NCI-H460 (cell line): Measurements from ENCODE around the gene AP4B1. TPM values are rescaled to one million over a fixed set of nuclear protein-coding genes. Genes with fewer than 3 reads are reported as not detected.

Source experiments
- DNase-seq: peaks from one replicate; pipeline ENCODE4 v3.0.0-alpha.2; 2016; ENCODE audit warnings: low read depth; ENCODE audit errors: extremely low read depth
- total RNA-seq: library from RNA; depleted of rRNA; stranded (reverse); fragments of >200 nt; shearing (Covaris generic); gene quantifications from 2 replicates; pipeline ENCODE4 v1.2.3, GENCODE V29; 2014

Gene AP4B1
- total RNA-seq, 1 experiment from 2014 or later, result 9.4 TPM

GRCh38 chr1:113898241-113898814 lies 6.3 kb downstream of the AP4B1 start:
- DNase-seq, result no peak

GRCh38 chr1:113895961-113896360 lies 8.6 kb downstream of the AP4B1 start:
- no peak for DNase-seq

GRCh38 chr1:113895098-113895497 lies 9.5 kb downstream of the AP4B1 start:
- no peak for DNase-seq

- no peak for DNase-seq
These were observed 11.3 kb downstream of the AP4B1 start for GRCh38 chr1:113893267-113893666.

- no peak for DNase-seq
These were observed 12.9 kb downstream of the AP4B1 start for GRCh38 chr1:113891631-113892220.

GRCh38 chr1:113890816-113891215 lies 13.8 kb downstream of the AP4B1 start:
- DNase-seq, result no peak

- DNase-seq, result no peak
These were observed 17.0 kb downstream of the AP4B1 start, which contains the start of gene BCL2L15 for GRCh38 chr1:113887402-113888175. BCL2L15 (minus strand) TSS chr1:113887581; CDS start chr1:113887375, 206 bp downstream.

- no peak for DNase-seq
These were observed 17.9 kb downstream of the AP4B1 start for GRCh38 chr1:113886417-113887401.

GRCh38 chr1:113881661-113882060 lies 22.9 kb downstream of the AP4B1 start:
- DNase-seq, result no peak

- no peak for DNase-seq
These were observed 24.9 kb downstream of the AP4B1 start for GRCh38 chr1:113879739-113880038.

GRCh38 chr1:113876176-113876575 lies 28.4 kb downstream of the AP4B1 start:
- no peak for DNase-seq

GRCh38 chr1:113875714-113876113 lies 28.9 kb downstream of the AP4B1 start:
- DNase-seq, result no peak

GRCh38 chr1:113874012-113874879 lies 30.4 kb downstream of the AP4B1 start:
- DNase-seq, result no peak

- no peak for DNase-seq
These were observed 32.2 kb downstream of the AP4B1 start for GRCh38 chr1:113872219-113872935.

GRCh38 chr1:113871597-113872113 lies 32.9 kb downstream of the AP4B1 start, which contains the start of gene PTPN22:
PTPN22 (minus strand) TSS chr1:113871712.
- no peak for DNase-seq

GRCh38 chr1:113870778-113871177 lies 33.8 kb downstream of the AP4B1 start:
- DNase-seq, result no peak

- no peak for DNase-seq
These were observed 36.1 kb downstream of the AP4B1 start for GRCh38 chr1:113868387-113869083.

GRCh38 chr1:113861641-113862040 lies 43.0 kb downstream of the AP4B1 start:
- no peak for DNase-seq
